Loucy (cell line): ENCODE data around the gene C21orf58.

ENCODE experiments used
- H2AFZ ChIP-seq: fragments of 200-600 bp; sonication (generic); 2 replicates; pipeline ENCODE4 v1.6.0; 2016; ENCODE audit warnings: antibody characterized with exemption, mild to moderate bottlenecking, low read length, moderate library complexity
- H3F3A ChIP-seq: fragments of 200-600 bp; 2 replicates; pipeline ENCODE4 v1.6.0; 2016; ENCODE audit warnings: antibody characterized with exemption, low read depth, mild to moderate bottlenecking
- H3K27me3 ChIP-seq: fragments of 200-600 bp; sonication (generic); 2 replicates; pipeline ENCODE4 v1.6.1; 2014; ENCODE audit warnings: low read length, mild to moderate bottlenecking; ENCODE audit not compliant: insufficient read depth, poor library complexity, severe bottlenecking
- H3K36me3 ChIP-seq: fragments of 200-600 bp; sonication (generic); 2 replicates; pipeline ENCODE4 v1.6.1; 2016; ENCODE audit warnings: low read length; ENCODE audit not compliant: insufficient read depth
- H3K4me1 ChIP-seq: fragments of 200-600 bp; sonication (generic); 2 replicates; pipeline ENCODE4 v1.5.1; 2014; ENCODE audit warnings: low read length, mild to moderate bottlenecking; ENCODE audit not compliant: insufficient read depth, poor library complexity, severe bottlenecking
- H3K4me2 ChIP-seq: fragments of 200-600 bp; sonication (generic); 2 replicates; pipeline ENCODE4 v1.6.0; 2014; ENCODE audit warnings: antibody characterized with exemption, low read length, low read depth, mild to moderate bottlenecking; ENCODE audit not compliant: poor library complexity, severe bottlenecking
- H3K4me3 ChIP-seq: fragments of 200-600 bp; sonication (generic); 2 replicates; pipeline ENCODE4 v1.5.1; 2014; ENCODE audit warnings: low read length, mild to moderate bottlenecking, mixed read lengths; ENCODE audit not compliant: poor library complexity, severe bottlenecking
- H3K79me2 ChIP-seq: fragments of 200-600 bp; sonication (generic); 2 replicates; pipeline ENCODE4 v1.6.1; 2014; ENCODE audit warnings: low read length; ENCODE audit not compliant: insufficient read depth
- H3K9ac ChIP-seq: fragments of 200-600 bp; sonication (generic); 2 replicates; pipeline ENCODE4 v1.6.0; 2014; ENCODE audit warnings: mild to moderate bottlenecking, low read depth, low read length, moderate library complexity; ENCODE audit not compliant: poor library complexity, severe bottlenecking
- H3K9me2 ChIP-seq: fragments of 200-600 bp; sonication (generic); replicated peaks from 2 replicates; pipeline ENCODE4 v1.6.1; 2016; ENCODE audit warnings: low read depth, low read length, mixed read lengths
- H3K9me3 ChIP-seq: fragments of 200-600 bp; sonication (generic); 2 replicates; pipeline ENCODE4 v1.6.1; 2014; ENCODE audit warnings: mild to moderate bottlenecking, antibody characterized with exemption, low read length, low read depth; ENCODE audit not compliant: insufficient read depth
- H4K20me1 ChIP-seq: fragments of 200-600 bp; sonication (generic); 2 replicates; pipeline ENCODE4 v1.6.0; 2014; ENCODE audit warnings: antibody characterized with exemption, low read length, mild to moderate bottlenecking; ENCODE audit not compliant: insufficient read depth, poor library complexity, severe bottlenecking
- CTCF ChIP-seq: fragments of 200-600 bp; sonication (generic); conservative IDR thresholded peaks from 2 replicates; pipeline ENCODE4 v1.5.1; 2014; ENCODE audit warnings: mild to moderate bottlenecking, antibody characterized with exemption, low read length
- EZH2phosphoT487 ChIP-seq: fragments of 200-600 bp; IDR thresholded peaks from 2 replicates; pipeline ENCODE4 v1.6.1; 2018; ENCODE audit warnings: antibody characterized with exemption, mild to moderate bottlenecking, moderate library complexity, borderline replicate concordance

The C21orf58 gene

DNA sequence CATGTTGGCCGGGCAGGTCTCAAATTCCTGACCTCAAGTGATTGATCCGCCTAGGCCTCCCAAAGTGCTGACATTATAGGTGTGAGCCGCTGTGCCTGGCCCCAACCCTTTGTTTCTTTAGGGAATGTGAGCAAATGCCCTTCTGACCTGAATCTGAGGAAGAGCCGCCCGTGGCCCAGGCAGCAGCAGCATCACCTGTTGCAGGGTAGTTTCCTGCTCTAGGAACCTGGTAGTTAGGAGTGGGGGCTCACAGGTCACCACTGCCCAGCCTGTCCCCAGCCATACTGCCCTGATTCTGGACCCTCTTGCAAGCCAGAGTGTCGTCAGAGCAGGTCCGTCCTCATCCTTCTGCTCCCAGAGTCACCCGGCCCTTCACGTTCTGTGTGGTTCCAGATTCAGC lies 24.5 kb downstream of the C21orf58 start:
- Histone ChIP-seq H3K36me3 (peaks cover 34% of the 10 kb centered on the region; the same call in 1 of the 2 replicates), H2AFZ (no peak overlapping the region), H3F3A (no peaks in the 10 kb centered on the region), H3K4me1 (peaks cover 14% of the 10 kb centered on the region), H3K4me3 (no peak overlapping the region), H3K9me2 (no peaks in the 10 kb centered on the region), H3K9ac (no peak overlapping the region), H4K20me1 (no peaks in the 10 kb centered on the region), H3K9me3 (no peaks in the 10 kb centered on the region), H3K79me2 (no peaks in the 10 kb centered on the region), H3K27me3 (no peaks in the 10 kb centered on the region), H3K4me2 (no peak overlapping the region)
- TF ChIP-seq CTCF (no peak), EZH2phosphoT487 (no peak)

GRCh38 chr21:46297338-46298271 lies 26.1 kb downstream of the C21orf58 start:
- H3K4me3 ChIP-seq: no peak overlapping the region
- no peak overlapping the region for H3K4me2 ChIP-seq
- H3K9me2 ChIP-seq: no peaks in the 10 kb centered on the region
- H3K79me2 ChIP-seq: no peaks in the 10 kb centered on the region
- no peaks in the 10 kb centered on the region for H3F3A ChIP-seq
- no peaks in the 10 kb centered on the region for H3K9me3 ChIP-seq
- no peak overlapping the region for H2AFZ ChIP-seq
- H3K36me3 ChIP-seq: peaks cover 34% of the 10 kb centered on the region; the same call in 1 of the 2 replicates
- no peak overlapping the region for H3K9ac ChIP-seq
- no peaks in the 10 kb centered on the region for H4K20me1 ChIP-seq
- H3K4me1 ChIP-seq: peaks cover 14% of the 10 kb centered on the region
- no peaks in the 10 kb centered on the region for H3K27me3 ChIP-seq
- no peak for TF ChIP-seq EZH2phosphoT487
- no peak for TF ChIP-seq CTCF

DNA sequence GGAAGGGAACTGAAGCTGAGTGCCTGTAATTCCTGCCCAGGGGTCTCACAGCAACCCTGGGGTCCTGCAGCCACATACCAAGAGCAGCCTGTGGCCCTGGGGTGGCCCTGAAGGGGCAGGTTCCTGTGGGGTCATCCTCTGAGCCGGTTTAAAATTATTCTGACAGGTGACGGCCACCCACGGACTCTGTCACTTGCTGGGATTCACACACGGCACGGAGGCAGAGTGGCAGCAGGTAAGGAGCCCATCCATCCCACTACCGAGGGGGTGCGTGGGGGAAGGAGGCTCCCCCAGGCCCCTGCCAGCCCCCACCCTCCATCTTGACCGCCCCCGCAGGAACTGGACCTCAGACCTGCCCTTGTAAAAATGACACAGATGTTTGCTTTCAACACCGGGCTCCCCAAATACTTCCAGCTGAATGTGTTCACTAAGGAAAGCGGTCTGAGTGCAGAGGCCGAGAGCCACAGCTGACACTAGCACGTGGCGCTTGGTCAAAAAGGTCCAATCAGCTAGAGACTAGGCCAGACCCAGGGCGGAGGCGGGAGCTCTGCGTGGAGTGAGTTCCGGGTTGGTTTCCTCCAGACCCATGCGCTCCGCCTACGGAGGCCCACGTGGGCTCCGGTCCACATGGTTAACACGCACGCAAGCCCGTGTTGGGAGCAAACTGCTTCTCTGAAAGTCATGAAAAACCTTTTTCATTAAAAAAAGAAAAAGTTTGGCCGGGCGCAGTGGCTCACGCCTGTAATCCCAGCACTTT lies 27.5 kb downstream of the C21orf58 start:
- Histone ChIP-seq H3K9me3 (no peaks in the 10 kb centered on the region), H3K36me3 (peaks cover 21% of the 10 kb centered on the region; the same call in 1 of the 2 replicates), H3K27me3 (no peaks in the 10 kb centered on the region), H3K4me1 (peaks cover 19% of the 10 kb centered on the region), H3F3A (no peaks in the 10 kb centered on the region), H3K4me3 (peak overlapping the region; percentile 49), H3K79me2 (no peaks in the 10 kb centered on the region), H3K9ac (peak overlapping the region; percentile 44), H3K4me2 (peak overlapping the region; percentile 48), H4K20me1 (no peaks in the 10 kb centered on the region), H3K9me2 (no peaks in the 10 kb centered on the region), H2AFZ (no peak overlapping the region)
- TF ChIP-seq CTCF: no peak
- no peak for TF ChIP-seq EZH2phosphoT487
